ENCODE data around the gene RPL3.

DNA sequence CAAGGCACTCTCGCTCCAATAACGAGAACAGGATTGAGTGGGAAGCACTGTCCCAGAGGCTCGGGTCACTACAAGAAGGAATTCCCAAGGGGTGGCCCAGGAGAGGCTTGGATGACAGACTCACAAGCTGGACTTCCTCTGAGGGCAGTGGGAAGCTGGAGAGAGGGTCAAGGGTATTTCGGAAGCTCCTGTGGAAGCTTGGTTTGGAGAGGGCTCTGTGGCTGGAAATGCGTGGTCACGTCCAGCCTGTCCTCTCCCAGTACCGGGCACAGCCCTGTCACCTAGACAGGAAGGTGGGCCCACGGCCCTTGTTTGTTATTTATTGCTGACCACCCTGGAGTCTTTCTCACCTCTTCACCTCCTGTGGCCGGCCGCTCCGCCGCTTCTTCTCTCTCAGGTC is 35.7 kb upstream of the RPL3 start:
- TF ChIP-seq CTCF (IDR thresholded peaks at IDR 0.05; ENCODE audit: low read length) = no peak
- TF ChIP-seq EZH2 (IDR thresholded peaks at IDR 0.05; ENCODE audit: borderline replicate concordance, low read length) = no peak

Measured in OCI-LY1 (cell line).